ENCODE results near the gene MRPL47. TPM values are rescaled to one million over a fixed set of nuclear protein-coding genes. Genes with fewer than 3 reads are reported as not detected.

Gene MRPL47
- total and polyA plus RNA-seq, 9 of the 15 experiments (the other 6 are each of a cell fraction or from before 2014, with no cell fraction given): 101 to 437 (median 141) TPM

DNA sequence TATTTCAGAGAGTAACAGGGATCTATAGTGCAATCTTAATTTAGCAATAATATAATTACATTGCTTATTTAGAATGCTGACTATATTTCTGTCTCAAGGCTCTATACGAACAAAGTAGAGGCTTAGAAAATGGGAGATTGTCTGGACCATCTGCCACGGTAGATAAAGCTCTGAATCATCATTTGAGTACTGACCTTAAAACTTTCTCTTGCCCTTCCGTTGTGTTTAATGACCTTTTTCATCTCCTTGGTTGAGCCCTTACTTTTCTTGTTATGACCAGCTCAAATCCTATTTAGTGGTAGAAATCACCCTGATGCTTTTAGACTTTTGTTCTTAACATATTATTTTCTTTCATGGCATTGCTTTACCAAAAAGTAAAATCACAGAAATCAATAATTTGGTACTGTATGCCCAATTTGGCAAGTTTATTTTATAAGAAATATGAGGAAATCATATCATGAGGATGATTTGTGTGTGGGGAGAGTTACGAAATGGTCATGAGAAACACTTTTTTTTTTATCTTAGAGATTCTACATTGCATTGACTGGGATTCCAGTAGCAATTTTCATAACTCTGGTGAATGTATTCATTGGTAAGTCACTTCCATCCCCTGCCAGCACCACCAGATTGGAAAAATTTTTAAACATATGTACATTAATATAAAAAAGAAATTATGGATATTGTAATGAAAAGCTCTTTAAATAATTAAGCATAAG is 11.2 kb upstream of the MRPL47 start (continued):
- no peak for TF ChIP-seq ZFP36 (IDR thresholded peaks at IDR 0.05; ENCODE audit: low read depth, low read length, partially characterized antibody)
- no peak for TF ChIP-seq TEAD1 (CRISPR knock-in tag; IDR thresholded peaks at IDR 0.05)
- TF ChIP-seq MTA2 (IDR thresholded peaks at IDR 0.05; ENCODE audit: low read depth): peak; percentile 88
- peak in 1 of 2 experiments; percentile 78; a peak in 2 of 4 replicates for TF ChIP-seq RCOR1 (IDR thresholded peaks at IDR 0.05; ENCODE audit: borderline replicate concordance in 1 of 2, low read depth in 2 of 2, low read length in 2 of 2)
- TF ChIP-seq PBX2 (CRISPR knock-in tag; IDR thresholded peaks at IDR 0.05; ENCODE audit: low read depth): no peak
- no peak; the same call in 1 of the 2 replicates for TF ChIP-seq PBX2 (tag; conservative IDR thresholded peaks at IDR 0.05; ENCODE audit: low read depth)
- peak; percentile 90 for TF ChIP-seq TCF3 (CRISPR knock-in tag; IDR thresholded peaks at IDR 0.05)
- TF ChIP-seq, protein P1, sequence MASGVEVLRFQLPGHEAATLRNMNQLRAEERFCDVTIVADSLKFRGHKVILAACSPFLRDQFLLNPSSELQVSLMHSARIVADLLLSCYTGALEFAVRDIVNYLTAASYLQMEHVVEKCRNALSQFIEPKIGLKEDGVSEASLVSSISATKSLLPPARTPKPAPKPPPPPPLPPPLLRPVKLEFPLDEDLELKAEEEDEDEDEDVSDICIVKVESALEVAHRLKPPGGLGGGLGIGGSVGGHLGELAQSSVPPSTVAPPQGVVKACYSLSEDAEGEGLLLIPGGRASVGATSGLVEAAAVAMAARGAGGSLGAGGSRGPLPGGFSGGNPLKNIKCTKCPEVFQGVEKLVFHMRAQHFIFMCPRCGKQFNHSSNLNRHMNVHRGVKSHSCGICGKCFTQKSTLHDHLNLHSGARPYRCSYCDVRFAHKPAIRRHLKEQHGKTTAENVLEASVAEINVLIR (CRISPR knock-in tag; IDR thresholded peaks at IDR 0.05): no peak
- TF ChIP-seq ZNF830 (CRISPR knock-in tag; IDR thresholded peaks at IDR 0.05): no peak
- TF ChIP-seq, protein P2, sequence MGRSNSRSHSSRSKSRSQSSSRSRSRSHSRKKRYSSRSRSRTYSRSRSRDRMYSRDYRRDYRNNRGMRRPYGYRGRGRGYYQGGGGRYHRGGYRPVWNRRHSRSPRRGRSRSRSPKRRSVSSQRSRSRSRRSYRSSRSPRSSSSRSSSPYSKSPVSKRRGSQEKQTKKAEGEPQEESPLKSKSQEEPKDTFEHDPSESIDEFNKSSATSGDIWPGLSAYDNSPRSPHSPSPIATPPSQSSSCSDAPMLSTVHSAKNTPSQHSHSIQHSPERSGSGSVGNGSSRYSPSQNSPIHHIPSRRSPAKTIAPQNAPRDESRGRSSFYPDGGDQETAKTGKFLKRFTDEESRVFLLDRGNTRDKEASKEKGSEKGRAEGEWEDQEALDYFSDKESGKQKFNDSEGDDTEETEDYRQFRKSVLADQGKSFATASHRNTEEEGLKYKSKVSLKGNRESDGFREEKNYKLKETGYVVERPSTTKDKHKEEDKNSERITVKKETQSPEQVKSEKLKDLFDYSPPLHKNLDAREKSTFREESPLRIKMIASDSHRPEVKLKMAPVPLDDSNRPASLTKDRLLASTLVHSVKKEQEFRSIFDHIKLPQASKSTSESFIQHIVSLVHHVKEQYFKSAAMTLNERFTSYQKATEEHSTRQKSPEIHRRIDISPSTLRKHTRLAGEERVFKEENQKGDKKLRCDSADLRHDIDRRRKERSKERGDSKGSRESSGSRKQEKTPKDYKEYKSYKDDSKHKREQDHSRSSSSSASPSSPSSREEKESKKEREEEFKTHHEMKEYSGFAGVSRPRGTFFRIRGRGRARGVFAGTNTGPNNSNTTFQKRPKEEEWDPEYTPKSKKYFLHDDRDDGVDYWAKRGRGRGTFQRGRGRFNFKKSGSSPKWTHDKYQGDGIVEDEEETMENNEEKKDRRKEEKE (IDR thresholded peaks at IDR 0.05; ENCODE audit: borderline replicate concordance in 1 of 2, control insufficient read depth in 1 of 2, low read depth in 2 of 2, low read length in 1 of 2): no peak
- TF ChIP-seq, protein P3, sequence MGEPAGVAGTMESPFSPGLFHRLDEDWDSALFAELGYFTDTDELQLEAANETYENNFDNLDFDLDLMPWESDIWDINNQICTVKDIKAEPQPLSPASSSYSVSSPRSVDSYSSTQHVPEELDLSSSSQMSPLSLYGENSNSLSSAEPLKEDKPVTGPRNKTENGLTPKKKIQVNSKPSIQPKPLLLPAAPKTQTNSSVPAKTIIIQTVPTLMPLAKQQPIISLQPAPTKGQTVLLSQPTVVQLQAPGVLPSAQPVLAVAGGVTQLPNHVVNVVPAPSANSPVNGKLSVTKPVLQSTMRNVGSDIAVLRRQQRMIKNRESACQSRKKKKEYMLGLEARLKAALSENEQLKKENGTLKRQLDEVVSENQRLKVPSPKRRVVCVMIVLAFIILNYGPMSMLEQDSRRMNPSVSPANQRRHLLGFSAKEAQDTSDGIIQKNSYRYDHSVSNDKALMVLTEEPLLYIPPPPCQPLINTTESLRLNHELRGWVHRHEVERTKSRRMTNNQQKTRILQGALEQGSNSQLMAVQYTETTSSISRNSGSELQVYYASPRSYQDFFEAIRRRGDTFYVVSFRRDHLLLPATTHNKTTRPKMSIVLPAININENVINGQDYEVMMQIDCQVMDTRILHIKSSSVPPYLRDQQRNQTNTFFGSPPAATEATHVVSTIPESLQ (CRISPR knock-in tag; IDR thresholded peaks at IDR 0.05): no peak
- TF ChIP-seq ZNF282 (CRISPR knock-in tag; IDR thresholded peaks at IDR 0.05): no peak
- TF ChIP-seq, protein P4, sequence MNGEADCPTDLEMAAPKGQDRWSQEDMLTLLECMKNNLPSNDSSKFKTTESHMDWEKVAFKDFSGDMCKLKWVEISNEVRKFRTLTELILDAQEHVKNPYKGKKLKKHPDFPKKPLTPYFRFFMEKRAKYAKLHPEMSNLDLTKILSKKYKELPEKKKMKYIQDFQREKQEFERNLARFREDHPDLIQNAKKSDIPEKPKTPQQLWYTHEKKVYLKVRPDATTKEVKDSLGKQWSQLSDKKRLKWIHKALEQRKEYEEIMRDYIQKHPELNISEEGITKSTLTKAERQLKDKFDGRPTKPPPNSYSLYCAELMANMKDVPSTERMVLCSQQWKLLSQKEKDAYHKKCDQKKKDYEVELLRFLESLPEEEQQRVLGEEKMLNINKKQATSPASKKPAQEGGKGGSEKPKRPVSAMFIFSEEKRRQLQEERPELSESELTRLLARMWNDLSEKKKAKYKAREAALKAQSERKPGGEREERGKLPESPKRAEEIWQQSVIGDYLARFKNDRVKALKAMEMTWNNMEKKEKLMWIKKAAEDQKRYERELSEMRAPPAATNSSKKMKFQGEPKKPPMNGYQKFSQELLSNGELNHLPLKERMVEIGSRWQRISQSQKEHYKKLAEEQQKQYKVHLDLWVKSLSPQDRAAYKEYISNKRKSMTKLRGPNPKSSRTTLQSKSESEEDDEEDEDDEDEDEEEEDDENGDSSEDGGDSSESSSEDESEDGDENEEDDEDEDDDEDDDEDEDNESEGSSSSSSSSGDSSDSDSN (IDR thresholded peaks at IDR 0.05; ENCODE audit: borderline replicate concordance in 1 of 2, low read depth in 2 of 2, low read length in 2 of 2): no peak
- TF ChIP-seq MTA3 (IDR thresholded peaks at IDR 0.05; ENCODE audit: borderline replicate concordance): no peak
- no peak for TF ChIP-seq ZNF778 (CRISPR knock-in tag; IDR thresholded peaks at IDR 0.05)
